GM18858 (cell line): ENCODE data around the gene TSPAN9.

Experiments used
- ATAC-seq: cut with Tn5 transposase; IDR thresholded peaks from one replicate; pipeline ENCODE4 v1.9.1; 2021; ENCODE audit not compliant: unreplicated experiment

The TSPAN9 gene

DNA sequence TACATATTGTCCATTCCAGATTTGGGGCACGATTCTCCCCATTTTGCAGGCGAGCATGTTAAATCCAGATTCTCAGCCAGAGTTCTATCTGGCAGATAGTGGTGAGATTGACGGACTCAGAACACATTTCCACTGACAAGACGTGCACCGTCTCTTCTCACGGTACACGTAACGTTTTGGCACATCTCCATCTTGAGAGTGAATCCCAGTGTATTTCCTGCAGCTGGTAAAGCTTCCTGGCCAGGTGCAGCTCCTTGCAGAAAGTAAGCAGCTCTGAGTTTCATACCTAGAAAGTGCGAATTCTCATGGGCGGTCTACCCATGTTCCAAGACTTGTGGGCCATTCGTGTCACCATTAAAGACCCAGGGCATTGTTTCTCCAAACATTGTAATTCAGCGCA is 102.6 kb downstream of the TSPAN9 start:
- no peak for ATAC-seq

DNA sequence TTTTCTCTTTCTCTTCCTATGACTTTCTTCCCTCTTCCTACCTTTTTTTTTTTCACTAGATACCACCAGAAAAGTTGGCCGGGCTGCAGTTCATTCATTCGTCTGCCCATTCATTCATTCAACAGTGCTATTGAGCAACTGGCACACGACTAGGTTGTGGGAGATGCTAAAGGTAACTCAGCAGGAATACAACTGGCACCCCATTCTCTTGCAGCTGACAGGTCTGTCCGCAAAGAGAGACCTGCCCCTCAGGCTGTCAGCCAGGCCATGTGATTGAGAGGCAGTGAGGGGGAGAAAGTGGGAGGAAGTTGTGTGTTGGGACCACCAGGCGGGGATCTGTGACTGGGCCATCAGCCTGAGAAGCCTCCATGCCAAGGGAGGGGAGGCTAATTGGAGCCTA is 105.2 kb downstream of the TSPAN9 start:
- no peak for ATAC-seq

DNA sequence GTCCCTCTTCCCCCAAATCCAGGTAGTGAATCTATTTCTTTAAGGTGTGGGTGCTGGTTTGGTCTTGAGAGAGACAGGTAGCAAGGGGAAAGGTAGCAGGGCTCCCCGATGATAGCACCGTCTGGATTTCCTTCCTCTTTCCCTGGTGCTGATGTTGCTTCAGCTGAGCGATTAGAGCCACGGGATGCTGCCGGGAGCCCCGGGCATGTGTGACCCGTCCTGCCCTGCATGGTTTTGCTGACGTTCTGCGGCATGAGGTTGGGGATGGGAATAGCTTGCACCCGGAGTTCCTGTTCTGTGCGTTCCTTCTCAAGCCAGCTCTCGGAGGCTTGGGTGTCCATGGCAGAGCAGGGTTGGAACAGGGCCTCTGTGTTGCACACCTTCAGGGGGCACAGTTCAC is 107.3 kb downstream of the TSPAN9 start:
- ATAC-seq = no peak

DNA sequence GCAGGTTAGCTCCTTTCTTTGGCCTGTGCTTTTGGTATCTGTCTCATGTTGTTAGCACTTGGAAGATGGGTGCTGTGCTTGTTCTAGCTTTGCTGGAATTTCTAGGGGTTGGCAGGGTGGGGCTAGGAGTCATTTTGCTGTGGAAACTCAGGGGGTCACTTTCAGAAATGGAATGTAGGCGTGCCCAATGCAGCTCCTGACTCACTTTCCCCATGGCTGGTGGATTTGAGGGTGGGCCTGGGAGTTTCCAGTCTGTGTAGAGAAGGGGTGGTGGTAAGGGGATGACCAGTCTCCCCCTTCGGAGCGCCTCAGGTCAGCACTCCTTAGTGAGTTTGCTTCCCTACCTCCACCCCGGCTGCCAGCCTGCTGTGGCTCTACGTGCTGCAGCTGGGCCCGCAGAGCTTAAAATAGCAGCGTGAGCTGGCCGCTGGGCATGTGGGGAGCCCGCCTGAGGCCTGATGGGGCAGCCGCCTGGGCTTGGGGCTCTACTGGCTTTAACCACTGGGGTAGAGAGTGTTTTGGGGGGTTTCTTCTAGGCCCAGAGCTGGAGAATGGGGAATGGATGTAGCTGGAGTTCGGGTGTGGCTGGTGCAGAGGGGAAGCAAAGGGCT is 108.2 kb downstream of the TSPAN9 start:
- no peak for ATAC-seq

DNA sequence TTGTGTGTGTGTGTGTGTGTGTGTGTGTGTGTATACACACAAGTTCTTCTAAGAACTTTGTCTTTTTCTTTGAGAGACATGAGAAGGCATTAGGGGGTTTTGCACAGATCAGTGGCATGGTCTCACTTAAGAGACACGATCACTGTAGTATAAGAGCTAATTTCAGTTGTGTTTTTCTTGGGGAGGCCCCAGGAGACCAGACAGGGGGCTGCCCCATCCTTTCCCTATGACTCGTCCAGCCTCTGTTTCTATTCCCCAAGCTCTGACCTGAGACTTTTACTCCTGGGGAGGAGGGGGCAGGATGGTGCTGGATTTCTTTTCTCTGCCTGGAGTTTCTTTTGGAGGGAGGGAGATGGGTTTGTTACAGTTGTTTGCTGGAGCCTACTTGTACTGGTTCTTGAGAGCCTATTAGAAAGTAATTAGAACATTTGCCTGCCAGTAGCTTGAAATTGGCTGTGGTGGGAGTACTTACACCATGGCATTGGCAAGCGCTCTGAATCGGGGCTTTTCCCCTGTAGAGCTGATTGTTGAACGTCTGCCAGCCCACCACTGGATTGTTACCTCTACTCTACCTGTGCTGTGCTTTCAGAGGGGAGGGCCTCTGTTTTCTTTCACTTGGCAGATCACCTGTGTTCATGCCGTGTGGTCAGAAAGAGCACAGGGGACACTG is 109.5 kb downstream of the TSPAN9 start:
- ATAC-seq = no peak

- ATAC-seq = no peak
Measured at GRCh38 chr12:3187846-3188770, 110.9 kb downstream of the TSPAN9 start.

DNA sequence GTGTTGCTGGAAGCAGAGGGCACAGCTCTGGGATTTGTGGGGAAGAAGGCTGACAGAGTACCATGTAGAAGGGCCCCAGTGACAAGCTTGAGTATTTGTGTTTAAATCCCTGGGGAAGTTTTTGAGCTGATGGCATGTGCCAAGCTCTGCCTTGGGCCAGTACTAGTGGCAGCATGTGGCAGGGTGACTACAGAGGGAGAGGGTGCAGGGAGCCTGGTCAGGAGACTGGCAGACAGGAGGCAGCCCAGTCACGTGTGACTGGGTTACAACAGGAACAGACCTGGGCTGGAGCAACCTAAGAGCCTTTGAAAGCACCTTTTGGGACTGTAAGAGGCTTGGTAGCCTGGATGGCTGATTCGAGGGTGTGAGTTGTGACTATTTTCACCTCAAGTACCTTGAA is 112.1 kb downstream of the TSPAN9 start:
- ATAC-seq = no peak

DNA sequence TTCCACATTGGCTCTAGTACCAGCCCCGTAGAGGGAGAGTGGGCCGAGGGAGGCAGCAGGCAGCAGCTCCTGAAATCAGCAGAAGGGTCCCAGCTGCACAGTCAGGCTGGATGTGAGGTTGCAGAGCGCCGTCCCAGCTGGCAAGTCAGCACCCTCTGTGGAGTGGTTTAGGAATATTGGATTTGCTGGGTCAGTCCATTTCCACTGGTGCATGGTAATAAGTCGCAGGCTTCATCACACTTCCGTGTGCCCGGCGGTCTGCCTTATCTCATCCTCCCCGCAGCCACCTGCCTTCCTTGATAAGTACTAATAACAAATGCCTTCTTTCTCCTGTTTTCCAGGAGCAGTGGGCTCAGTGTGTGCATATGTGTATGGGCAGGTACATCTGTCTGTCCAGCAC is 112.9 kb downstream of the TSPAN9 start:
- ATAC-seq = no peak

DNA sequence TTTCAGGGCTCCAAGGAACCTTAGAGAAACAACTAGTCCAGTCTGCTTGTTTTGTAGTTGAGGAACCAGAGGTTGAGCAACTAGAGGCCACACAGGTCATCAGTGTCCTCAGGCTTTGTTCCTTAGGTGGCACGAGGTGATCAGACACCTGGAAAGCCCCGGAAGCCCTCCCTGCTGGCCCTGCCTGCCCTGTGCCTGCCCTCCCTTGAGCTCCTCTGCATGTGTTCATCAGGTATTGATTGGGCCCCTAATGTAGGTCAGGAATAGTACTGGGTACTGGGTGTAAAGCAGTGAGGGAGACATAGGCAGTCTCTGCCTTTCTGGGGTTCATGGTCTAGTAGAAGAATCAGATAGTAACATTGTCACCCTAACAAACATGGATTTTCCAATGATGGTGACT is 114.3 kb downstream of the TSPAN9 start:
- no peak for ATAC-seq

DNA sequence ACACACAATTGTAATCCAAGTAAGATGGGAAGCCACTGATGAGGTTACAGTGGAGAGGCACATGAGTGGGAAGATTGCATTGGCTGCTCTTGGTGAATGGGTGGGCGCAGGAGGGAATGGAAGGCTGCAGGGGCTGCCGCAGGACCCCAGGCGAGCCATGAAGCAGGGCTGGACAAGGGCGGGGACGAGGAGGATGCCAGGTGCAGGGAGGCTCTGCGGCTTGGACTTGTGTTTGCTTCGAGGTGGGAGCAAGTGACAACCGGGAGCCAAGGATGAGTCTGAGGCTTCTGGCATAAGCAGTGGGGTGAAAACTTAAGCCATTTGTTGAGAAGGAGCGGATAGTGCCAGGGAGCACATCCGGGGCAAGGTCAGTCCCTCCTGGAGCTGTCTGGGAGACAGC is 115.0 kb downstream of the TSPAN9 start:
- no peak for ATAC-seq

- ATAC-seq = no peak
Measured at GRCh38 chr12:3193131-3193530, 116.0 kb downstream of the TSPAN9 start.

DNA sequence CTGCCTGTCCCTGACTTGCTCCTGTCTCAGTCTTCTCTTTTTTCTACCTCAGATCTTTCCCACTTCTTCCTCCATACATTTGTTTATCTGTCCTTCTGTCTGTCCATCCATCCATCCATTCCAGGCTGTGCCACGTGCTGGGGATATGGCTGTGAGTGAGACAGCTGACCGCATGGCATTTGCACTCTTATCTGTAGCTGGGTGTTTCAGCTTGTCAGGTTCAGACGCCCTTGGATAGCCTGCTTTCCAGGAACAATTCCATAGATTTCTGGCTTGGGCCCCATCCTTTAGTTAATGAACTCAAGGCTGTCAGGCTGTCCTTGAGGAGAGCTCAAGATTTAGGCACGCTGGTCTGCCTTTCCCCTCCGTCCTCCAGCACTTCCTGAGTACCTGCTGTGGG is 116.6 kb downstream of the TSPAN9 start:
- no peak for ATAC-seq

DNA sequence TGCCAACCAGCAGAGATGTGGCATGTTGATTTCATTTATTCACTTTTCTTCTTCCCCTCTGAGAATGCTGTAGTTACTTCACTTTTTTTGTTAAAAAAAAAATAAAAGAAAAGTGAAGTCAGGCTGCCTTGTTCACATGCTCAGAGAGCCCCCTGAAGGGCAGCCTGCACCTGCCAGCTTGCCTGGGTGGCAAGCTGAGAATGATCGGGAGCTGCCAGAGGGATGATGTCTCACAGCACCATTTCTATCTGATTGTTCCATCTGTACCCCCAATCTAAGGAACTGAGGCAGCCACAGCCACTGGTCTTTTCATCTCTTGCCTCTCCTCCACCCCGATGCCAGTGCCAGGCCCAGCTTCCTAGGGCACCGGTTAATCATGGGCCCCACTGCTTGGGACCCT is 118.2 kb downstream of the TSPAN9 start:
- no peak for ATAC-seq

DNA sequence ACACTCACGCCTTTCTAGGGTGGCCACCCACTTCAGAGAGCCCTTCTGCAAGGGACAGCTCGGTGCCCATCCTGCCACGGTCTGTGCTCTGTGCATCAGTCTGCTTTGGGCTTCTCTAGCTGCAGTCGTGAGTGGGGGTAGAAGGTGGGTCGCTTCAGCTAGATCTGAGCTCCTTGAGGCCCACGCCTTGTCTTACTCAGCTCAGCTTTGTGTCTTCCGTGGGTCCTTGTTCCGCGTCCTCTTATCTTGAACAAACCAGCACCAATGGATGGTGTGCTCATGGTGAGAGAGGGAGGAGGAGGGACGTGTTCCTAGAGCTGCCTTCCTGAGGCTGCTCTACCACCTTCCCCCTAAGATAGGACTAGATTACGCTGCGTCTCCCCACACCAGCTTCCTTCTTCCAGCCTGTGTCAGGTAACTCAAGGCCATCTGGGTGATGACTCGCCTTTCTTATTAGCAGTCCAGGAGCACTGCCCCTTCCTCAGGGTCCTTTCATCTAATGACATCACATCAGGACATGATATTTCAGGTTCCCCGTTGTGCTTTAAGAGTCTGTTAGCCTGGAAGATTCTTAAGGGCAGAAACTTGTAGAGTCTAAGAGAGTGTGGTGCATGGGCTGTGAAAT is 118.8 kb downstream of the TSPAN9 start:
- no peak for ATAC-seq

GRCh38 chr12:3196488-3196887 is 119.3 kb downstream of the TSPAN9 start:
- ATAC-seq = no peak

- ATAC-seq = no peak
Measured at GRCh38 chr12:3197131-3197818, 120.1 kb downstream of the TSPAN9 start.

GRCh38 chr12:3199551-3200031 is 122.4 kb downstream of the TSPAN9 start:
- no peak for ATAC-seq

DNA sequence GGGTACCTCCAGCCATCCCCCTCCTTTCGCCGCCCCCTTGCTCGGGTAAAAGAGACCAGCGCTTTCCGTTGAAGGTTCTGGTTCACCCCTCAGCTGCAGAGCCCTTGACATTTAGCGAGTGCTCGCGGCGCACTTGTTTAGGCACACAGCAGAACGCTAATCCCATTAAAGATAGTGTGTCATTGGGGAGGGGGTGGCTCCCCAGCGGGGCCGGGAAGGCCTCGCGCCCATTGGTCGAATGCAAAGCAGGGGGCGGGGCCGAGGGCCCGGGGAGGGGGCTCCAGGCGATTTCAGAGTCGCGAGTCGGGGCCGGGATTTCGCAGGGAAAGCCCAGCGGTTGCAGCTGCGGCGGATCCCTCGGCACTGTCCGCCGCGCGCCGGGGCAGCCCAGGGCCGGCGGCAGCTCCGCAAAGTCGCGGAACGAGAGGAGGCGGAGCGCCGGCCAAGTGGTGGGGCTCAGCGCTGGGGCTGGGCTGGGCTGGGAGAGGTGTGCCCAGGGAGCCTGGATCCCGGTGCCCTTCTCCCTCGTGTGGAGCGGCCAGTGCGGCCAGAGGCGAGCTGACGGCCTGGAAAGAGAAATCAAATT is 122.9 kb downstream of the TSPAN9 start:
- no peak for ATAC-seq

DNA sequence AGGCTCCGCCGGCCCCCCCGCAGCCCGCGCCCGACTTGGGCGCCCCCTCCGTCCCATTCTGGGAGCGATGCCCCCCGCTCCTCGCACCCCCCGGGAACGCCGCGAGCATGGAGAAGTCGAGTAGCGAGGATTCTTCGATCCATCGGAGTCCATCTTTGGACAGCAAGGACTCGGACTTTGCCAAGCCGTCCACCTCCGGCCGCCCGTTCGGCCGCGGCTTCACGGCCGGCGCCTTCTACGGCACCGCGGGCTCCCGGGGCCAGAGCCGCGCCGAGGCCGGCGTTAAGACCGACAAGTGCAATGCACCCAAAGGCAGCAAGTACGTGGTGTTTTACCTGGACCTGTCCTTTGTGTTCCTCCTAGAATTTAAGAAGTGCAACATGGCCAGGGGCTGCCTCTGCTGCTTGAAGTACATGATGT is 123.6 kb downstream of the TSPAN9 start:
- ATAC-seq = no peak

- ATAC-seq = no peak
Measured at GRCh38 chr12:3201339-3202051, 124.3 kb downstream of the TSPAN9 start.
